Measurements from ENCODE around the gene LNX2. TPM values are rescaled to one million over a fixed set of nuclear protein-coding genes. Genes with fewer than 3 reads are reported as not detected.

Gene LNX2
- total RNA-seq, 2 experiments from 2014 or later: 7.6 to 9.5 TPM

DNA sequence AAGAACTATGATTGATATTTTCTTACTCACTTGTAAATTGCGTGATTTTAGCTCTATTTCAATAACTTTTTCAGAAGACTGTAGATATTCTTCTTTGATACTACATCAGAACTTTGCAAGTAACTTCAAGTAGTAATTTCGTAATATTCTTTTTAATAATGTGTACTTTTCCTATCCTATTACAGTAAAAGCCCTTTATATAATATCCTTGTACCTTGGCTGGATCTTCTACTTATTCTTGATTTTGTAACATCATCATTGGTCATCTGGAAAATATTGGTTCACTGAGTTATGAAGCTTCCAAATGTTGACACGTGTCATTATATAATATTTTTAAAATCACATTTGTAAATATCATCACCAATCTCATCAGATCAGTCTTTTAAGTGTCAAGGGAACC is 33.7 kb upstream of the LNX2 start:
- no peak for DNase-seq
- Mint-ChIP-seq H3K27me3 (no peaks in the 10 kb centered on the region), H3K4me1 (peaks cover 1% of the 10 kb centered on the region), H3K36me3 (ENCODE audit: low read depth) (peaks cover 38% of the 10 kb centered on the region), H3K4me3 (no peak overlapping the region), H3K27ac (no peak overlapping the region), H3K9me3 (peaks cover 14% of the 10 kb centered on the region)
- ChIA-PET CTCF (interaction anchor here (0.6 to 1.6 kb wide), 2 partner anchors 10 to 263 kb away, joined by 3 read pairs; no protein-coding TSS in a partner anchor), POLR2A (no interaction called here)

DNA sequence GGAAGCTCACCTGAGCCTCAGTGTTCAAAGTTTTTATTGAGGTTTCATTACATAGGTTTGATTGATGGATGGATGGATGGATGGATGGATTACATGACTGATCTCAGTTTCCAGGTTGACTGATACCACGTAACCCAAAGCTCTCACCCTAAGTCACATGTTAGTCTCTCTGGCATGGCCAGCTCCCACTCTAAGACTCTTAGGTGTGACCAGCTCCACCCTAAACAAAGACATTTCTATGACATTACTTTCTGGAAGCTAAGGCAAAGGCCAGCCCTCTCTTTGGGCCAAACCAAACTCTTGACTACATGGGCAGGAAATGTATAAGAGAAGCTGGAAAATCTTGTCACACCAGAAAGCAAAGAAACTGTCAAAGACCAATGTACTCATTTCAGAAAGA is 30.0 kb upstream of the LNX2 start:
- Mint-ChIP-seq H3K36me3 (ENCODE audit: low read depth) (peaks cover 58% of the 10 kb centered on the region), H3K4me1 (peaks cover 1% of the 10 kb centered on the region), H3K27ac (no peak overlapping the region), H3K9me3 (peaks cover 14% of the 10 kb centered on the region), H3K4me3 (no peak overlapping the region), H3K27me3 (no peaks in the 10 kb centered on the region)
- POLR2A ChIA-PET: no interaction called here
- CTCF ChIA-PET: interaction anchor here (0.8 to 1.1 kb wide), 4 partner anchors 10 to 43 kb away, joined by 3 to 4 read pairs (median 3); no protein-coding TSS in a partner anchor
- DNase-seq: no peak

DNA sequence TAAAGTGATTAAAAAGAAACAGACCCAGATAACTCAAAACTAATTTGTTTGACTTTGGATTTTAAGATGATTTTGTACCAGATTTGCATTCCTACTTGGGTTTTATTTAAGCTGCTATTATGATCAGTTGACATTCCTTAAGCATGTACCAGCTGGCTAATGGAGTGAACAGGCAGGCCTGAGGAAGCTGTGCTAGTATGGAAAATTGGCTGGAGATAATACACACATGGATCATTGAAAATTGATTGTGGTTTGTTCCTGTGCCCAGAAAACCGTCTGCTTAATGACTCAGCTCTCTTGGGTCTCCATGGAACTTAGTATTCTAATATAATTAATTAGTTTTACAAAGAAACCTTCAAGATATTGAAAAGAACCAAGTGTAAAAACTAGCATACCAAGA is 24.0 kb upstream of the LNX2 start:
- DNase-seq: no peak
- H3K4me3 Mint-ChIP-seq: no peak overlapping the region
- no peak overlapping the region for H3K27ac Mint-ChIP-seq
- ChIA-PET CTCF (interaction anchor here (1.3 kb wide), 1 partner anchor 9 kb away, joined by 3 read pairs; no protein-coding TSS in a partner anchor), POLR2A (no interaction called here)
- peaks cover 8% of the 10 kb centered on the region for H3K4me1 Mint-ChIP-seq
- H3K9me3 Mint-ChIP-seq: peaks cover 3% of the 10 kb centered on the region
- H3K36me3 Mint-ChIP-seq (ENCODE audit: low read depth): peaks cover 42% of the 10 kb centered on the region
- H3K27me3 Mint-ChIP-seq: no peaks in the 10 kb centered on the region

DNA sequence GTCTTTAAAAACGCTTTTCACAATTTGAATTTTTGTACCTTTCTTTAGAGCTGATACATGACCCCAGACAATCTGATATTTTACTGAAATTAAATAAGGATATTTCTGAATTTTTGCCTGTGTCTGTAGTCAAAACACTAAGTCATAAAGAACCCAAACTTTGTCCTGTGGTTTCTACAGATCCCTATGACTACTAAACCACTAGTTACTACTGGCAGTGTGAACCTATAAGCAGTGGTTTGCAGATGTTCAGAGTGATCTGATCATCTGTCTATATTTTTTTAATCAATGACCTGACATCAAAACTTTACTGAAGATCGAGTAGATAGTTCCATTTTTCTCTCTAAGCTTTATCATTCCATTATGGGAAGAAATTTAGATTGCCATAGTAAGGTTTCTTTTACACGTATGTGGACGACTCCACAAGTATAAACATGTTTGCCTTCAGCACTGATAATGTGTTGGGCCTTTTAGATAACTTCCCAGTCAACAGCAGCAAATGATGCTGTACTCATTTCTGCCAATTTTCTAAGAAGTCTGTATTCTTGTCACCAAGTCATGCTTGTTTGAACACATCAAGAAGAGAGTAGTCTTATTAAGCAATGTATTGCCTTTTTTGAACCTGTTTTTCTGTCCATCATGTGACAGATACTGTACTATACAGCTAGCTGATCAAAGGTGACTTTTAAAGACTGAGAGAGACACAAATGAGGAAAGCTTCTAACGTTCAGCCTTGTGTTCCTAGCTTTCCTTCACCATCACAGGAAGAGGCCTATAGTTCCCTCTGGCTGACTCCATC is 23.2 kb upstream of the LNX2 start:
- Mint-ChIP-seq H3K27me3 (no peaks in the 10 kb centered on the region), H3K9me3 (peaks cover 3% of the 10 kb centered on the region), H3K36me3 (ENCODE audit: low read depth) (peaks cover 36% of the 10 kb centered on the region), H3K4me1 (peaks cover 8% of the 10 kb centered on the region), H3K4me3 (no peak overlapping the region), H3K27ac (no peak overlapping the region)
- ChIA-PET CTCF (interaction anchor here (1.3 kb wide), 1 partner anchor 10 kb away, joined by 3 read pairs; no protein-coding TSS in a partner anchor), POLR2A (no interaction called here)
- no peak for DNase-seq

DNA sequence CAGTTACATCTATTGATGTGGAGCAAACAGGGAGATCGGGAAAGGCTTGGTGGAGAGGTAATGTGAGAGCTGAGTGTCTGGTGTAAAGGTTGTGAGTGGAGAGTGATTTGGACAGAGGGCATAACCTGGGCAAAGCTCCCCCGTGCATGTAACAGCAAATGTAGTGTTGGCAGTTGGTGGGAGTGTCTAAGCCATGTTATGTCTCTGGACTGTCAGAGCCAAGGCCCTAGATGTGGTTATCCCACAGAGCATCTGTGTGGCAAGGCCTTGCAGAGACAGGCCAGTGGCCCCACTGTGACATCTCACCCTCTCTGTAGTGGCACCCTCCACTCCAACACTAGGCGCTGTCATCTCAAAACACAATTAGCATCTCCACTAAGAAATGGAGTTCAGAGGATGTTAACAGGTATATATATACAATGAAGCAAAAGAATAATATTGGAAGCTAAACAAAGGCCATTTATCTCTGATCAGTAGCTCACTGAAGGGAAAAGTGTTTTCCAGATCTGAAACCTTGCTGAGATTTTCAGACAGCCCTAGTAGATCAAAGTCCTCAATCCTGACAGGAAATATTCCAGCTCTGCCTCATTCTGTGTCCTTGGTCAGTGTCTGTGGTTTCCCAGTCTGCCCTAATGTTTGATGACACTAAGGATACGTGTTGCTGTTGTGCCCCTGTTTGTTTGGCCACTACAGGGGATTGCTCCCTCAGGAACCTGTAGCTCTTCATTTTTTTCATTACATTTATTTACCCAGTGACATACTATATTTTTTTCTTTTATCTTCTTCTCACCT is 21.6 kb upstream of the LNX2 start:
- Mint-ChIP-seq H3K4me1 (peaks cover 15% of the 10 kb centered on the region), H3K27me3 (no peaks in the 10 kb centered on the region), H3K36me3 (ENCODE audit: low read depth) (peaks cover 35% of the 10 kb centered on the region), H3K27ac (no peak overlapping the region), H3K4me3 (no peak overlapping the region), H3K9me3 (peaks cover 3% of the 10 kb centered on the region)
- POLR2A ChIA-PET: no interaction called here
- CTCF ChIA-PET: no interaction called here
- no peak for DNase-seq

DNA sequence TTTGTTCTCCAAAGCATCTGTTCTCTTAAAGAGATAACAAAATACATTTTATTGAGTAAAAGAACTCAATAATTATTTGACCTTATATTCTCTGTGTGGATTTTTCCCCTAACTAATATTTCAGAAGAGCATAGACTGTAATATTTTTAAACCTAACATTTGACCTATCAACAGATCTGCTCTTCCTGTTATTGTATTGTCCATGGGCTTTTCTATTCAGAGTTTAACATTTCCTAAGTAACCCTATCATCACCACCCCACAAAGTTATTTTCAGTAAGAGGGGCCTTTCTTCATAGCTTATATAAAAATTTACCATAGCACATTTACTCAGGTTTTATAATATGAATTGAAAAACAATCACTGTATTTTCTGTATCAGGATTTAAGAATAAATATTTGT is 18.9 kb upstream of the LNX2 start:
- peaks cover 19% of the 10 kb centered on the region for H3K36me3 Mint-ChIP-seq (ENCODE audit: low read depth)
- H3K9me3 Mint-ChIP-seq: no peaks in the 10 kb centered on the region
- DNase-seq: no peak
- no peaks in the 10 kb centered on the region for H3K27me3 Mint-ChIP-seq
- H3K27ac Mint-ChIP-seq: no peak overlapping the region
- H3K4me1 Mint-ChIP-seq: peaks cover 29% of the 10 kb centered on the region
- CTCF ChIA-PET: interaction anchor here (0.8 to 2.3 kb wide), 3 partner anchors 9 to 14 kb away, joined by 3 to 6 read pairs (median 3); no protein-coding TSS in a partner anchor
- no peak overlapping the region for H3K4me3 Mint-ChIP-seq
- POLR2A ChIA-PET: no interaction called here

DNA sequence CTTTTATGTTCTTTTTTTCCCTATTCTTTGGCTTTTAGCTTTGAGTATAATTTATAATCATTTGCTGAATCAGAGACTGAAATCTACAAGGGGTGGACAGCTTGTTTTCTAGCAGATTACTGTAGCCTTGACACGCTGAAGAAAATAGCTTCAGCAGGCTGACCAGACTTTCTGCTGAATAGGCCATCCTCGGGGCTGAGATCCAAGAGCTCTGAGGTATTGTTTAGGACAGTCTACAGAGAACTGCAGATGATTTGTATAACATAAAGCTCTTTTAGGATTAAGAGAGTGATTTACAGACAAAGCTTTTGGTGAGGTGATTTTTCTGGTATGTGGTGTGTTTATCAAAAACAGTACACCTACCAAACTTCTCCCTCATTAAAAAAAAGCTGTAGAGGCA is 18.2 kb upstream of the LNX2 start:
- no peaks in the 10 kb centered on the region for H3K27me3 Mint-ChIP-seq
- CTCF ChIA-PET: interaction anchor here (0.8 to 2.3 kb wide), 3 partner anchors 8 to 13 kb away, joined by 3 to 6 read pairs (median 3); no protein-coding TSS in a partner anchor
- H3K9me3 Mint-ChIP-seq: no peaks in the 10 kb centered on the region
- peaks cover 30% of the 10 kb centered on the region for H3K4me1 Mint-ChIP-seq
- POLR2A ChIA-PET: no interaction called here
- DNase-seq: no peak
- H3K36me3 Mint-ChIP-seq (ENCODE audit: low read depth): peaks cover 18% of the 10 kb centered on the region
- no peak overlapping the region for H3K4me3 Mint-ChIP-seq
- H3K27ac Mint-ChIP-seq: no peak overlapping the region

DNA sequence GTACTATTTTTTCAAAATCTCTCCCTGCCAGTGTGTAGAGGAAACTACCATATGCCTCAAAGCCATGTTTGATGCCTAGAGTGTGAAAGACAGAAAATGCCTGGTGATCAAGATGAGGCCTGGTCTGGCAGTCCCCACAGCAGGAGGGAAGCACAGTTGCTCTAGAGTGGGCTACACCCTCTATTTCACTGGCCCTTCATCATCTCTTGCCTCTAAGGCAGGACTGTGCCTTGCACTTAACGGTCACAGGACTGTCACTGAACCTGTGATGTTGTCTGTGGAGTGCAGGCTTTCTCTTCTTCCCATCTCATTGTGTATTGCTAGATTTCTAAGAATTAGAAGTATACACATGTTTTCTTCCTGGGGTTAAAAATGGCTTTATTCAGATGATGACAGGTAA is 17.7 kb upstream of the LNX2 start:
- Mint-ChIP-seq H3K27ac (no peak overlapping the region), H3K4me3 (no peak overlapping the region), H3K9me3 (no peaks in the 10 kb centered on the region), H3K4me1 (peaks cover 29% of the 10 kb centered on the region), H3K27me3 (no peaks in the 10 kb centered on the region), H3K36me3 (ENCODE audit: low read depth) (peaks cover 20% of the 10 kb centered on the region)
- POLR2A ChIA-PET: no interaction called here
- DNase-seq: no peak
- CTCF ChIA-PET: interaction anchor here (2.3 kb wide), 1 partner anchor 11 kb away, joined by 6 read pairs; no protein-coding TSS in a partner anchor

DNA sequence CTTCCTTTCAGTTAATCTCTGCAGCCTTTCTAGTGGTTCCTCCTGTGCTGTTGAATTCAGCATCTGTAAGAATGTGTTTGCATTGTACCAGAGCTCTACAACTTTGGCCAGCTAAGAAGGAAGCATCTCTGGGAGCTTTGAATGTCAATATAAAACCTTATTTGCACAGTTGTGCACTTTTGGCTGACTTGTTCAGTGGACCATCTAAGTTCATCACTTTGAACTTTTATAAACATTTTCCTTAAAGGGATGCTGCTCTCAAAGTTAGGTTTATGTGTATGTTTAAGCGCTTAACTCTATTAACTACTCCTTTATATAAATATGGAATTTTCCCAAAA is 16.9 kb upstream of the LNX2 start:
- Mint-ChIP-seq H3K27me3 (no peaks in the 10 kb centered on the region), H3K9me3 (no peaks in the 10 kb centered on the region), H3K36me3 (ENCODE audit: low read depth) (peaks cover 21% of the 10 kb centered on the region), H3K27ac (no peak overlapping the region), H3K4me1 (peaks cover 29% of the 10 kb centered on the region), H3K4me3 (no peak overlapping the region)
- CTCF ChIA-PET: no interaction called here
- POLR2A ChIA-PET: interaction anchor here (1.0 kb wide), 1 partner anchor 16 kb away, joined by 3 read pairs; no protein-coding TSS in a partner anchor
- no peak for DNase-seq

DNA sequence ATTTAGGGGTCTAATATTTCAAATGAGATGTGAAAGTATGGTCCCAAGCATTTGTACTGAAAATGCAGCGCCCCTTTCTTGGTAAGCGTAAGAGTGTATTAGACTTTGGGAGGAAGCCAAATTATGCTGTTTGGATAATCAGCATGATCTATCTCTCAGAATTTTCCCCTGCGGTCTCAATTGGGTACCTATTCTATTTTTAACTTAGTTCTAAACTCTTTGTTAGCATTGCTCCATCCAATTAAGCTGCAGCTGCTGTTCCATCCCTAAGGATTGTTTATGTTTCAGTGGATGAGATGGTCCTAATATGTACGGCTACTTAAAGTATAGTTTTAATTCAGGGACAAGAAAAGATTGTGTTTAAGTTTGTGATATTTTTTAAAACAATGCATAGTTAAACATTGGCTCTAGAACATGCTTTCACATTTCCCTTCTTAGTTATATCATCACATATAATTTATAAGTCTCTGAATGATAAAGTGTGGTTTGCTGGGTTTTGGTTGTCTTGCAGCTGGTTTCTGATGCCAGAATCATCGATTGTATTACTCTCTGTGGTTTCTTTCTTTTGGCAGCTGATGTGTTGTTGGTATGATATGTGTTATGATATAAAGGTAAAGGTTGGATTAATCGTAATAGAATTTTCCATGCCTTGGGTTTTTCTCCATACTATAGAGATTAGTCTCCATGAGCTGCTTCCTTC is 16.4 kb upstream of the LNX2 start:
- H3K27ac Mint-ChIP-seq: no peak overlapping the region
- no peak overlapping the region for H3K4me3 Mint-ChIP-seq
- H3K4me1 Mint-ChIP-seq: peaks cover 32% of the 10 kb centered on the region
- CTCF ChIA-PET: no interaction called here
- POLR2A ChIA-PET: interaction anchor here (1.0 kb wide), 1 partner anchor 16 kb away, joined by 3 read pairs; no protein-coding TSS in a partner anchor
- H3K36me3 Mint-ChIP-seq (ENCODE audit: low read depth): peaks cover 25% of the 10 kb centered on the region
- H3K9me3 Mint-ChIP-seq: no peaks in the 10 kb centered on the region
- no peaks in the 10 kb centered on the region for H3K27me3 Mint-ChIP-seq
- no peak for DNase-seq

DNA sequence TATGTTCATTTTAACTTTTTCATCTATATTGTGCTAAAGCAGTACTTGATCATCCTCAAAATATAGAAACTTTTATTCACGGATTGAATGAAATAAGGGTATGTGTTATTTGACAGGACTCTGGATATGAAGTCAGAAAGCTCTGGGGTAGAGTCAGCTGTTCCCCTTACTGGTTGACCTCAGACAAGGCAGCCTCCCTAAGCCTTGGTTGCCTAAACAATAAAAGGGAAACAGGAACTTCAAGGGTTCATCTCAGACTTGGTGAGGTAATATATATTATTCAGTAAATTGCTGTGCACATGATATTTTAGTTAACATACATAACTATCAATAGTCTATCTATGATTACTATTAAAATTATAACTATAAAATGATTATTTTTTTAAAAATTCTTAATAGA is 14.9 kb upstream of the LNX2 start:
- CTCF ChIA-PET: interaction anchor here (1.0 to 1.5 kb wide), 2 partner anchors 9 to 13 kb away, joined by 3 read pairs; partner anchors contain the start of gene POLR1D
- no peak for DNase-seq
- POLR2A ChIA-PET: no interaction called here
- H3K27ac Mint-ChIP-seq: no peak overlapping the region
- no peaks in the 10 kb centered on the region for H3K27me3 Mint-ChIP-seq
- H3K4me3 Mint-ChIP-seq: no peak overlapping the region
- H3K4me1 Mint-ChIP-seq: peaks cover 38% of the 10 kb centered on the region
- no peaks in the 10 kb centered on the region for H3K9me3 Mint-ChIP-seq
- peaks cover 23% of the 10 kb centered on the region for H3K36me3 Mint-ChIP-seq (ENCODE audit: low read depth)

DNA sequence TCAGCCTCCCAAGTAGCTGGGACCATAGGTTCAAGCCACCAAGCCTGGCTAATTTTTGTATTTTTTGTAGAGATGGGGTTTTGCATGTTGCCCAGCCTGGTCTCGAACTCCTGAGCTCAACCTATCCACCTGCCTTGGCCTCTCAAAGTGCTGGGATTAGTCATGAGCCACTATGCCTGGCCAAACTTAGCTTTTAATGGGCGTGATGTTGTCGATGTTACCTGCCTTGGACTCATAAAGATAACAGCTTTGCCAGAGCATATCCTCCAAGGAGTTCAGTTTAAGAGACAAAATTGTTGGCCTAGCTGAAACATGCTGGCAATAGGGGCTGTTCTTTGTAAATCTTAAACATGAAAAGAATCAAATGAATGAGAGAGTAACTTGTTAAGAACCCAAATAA is 14.5 kb upstream of the LNX2 start:
- CTCF ChIA-PET: interaction anchor here (1.5 kb wide), 1 partner anchor 13 kb away, joined by 3 read pairs; the partner anchor contains the start of gene POLR1D

More for the DNA sequence above, 14.5 kb upstream of the LNX2 start:
- POLR2A ChIA-PET: interaction anchor here (0.6 kb wide), 1 partner anchor 12 kb away, joined by 5 read pairs; no protein-coding TSS in a partner anchor
- H3K9me3 Mint-ChIP-seq: no peaks in the 10 kb centered on the region
- H3K4me3 Mint-ChIP-seq: no peak overlapping the region
- no peaks in the 10 kb centered on the region for H3K27me3 Mint-ChIP-seq
- H3K27ac Mint-ChIP-seq: no peak overlapping the region
- DNase-seq: no peak
- H3K36me3 Mint-ChIP-seq (ENCODE audit: low read depth): peaks cover 20% of the 10 kb centered on the region
- peaks cover 38% of the 10 kb centered on the region for H3K4me1 Mint-ChIP-seq
